OCI-LY7 (cell line): ENCODE data around the gene MAP3K14. TPM values are rescaled to one million over a fixed set of nuclear protein-coding genes. Genes with fewer than 3 reads are reported as not detected.

ENCODE experiments used
- BruUV-seq: library from RNA; stranded (reverse); fragments of 400-500 nt; replicated peaks from 2 replicates; lab custom pipeline; 2021; lab: Mats Ljungman, UMichigan
- CTCF ChIA-PET: fragments of 300-600 bp; sonication (Branson Sonifier 250); formaldehyde crosslinking; loops from one replicate; lab custom pipeline; 2022; ENCODE audit warnings: antibody characterized with exemption; ENCODE audit not compliant: unreplicated experiment; lab: Charles Lee
- POLR2A ChIA-PET: fragments of 300-600 bp; sonication (Branson Sonifier 250); formaldehyde crosslinking; loops from one replicate; lab custom pipeline; 2022; ENCODE audit warnings: antibody characterized with exemption; lab: Charles Lee
- DNase-seq: peaks from one replicate; pipeline ENCODE4 v3.0.0-alpha.2; 2015; ENCODE audit warnings: low spot score
- H2AFZ ChIP-seq: fragments of 200-600 bp; sonication (generic), shearing (Covaris generic); 2 replicates; pipeline ENCODE4 v1.6.1; 2014; ENCODE audit warnings: mild to moderate bottlenecking, antibody characterized with exemption, low read length, moderate library complexity
- H3K27ac ChIP-seq: fragments of 200-600 bp; sonication (generic); 2 replicates; pipeline ENCODE4 v1.5.1; 2014; ENCODE audit warnings: mixed run types, low read depth, mild to moderate bottlenecking, moderate library complexity, low read length, inconsistent platforms; ENCODE audit not compliant: poor library complexity, severe bottlenecking
- H3K36me3 ChIP-seq: fragments of 200-600 bp; sonication (generic); 2 replicates; pipeline ENCODE4 v1.6.1; 2014; ENCODE audit warnings: mild to moderate bottlenecking, antibody characterized with exemption, low read length, moderate library complexity, mixed read lengths; ENCODE audit not compliant: insufficient read depth
- H3K4me1 ChIP-seq: fragments of 200-600 bp; sonication (generic); 2 replicates; pipeline ENCODE4 v1.5.1; 2014; ENCODE audit warnings: mild to moderate bottlenecking, low read length; ENCODE audit not compliant: insufficient read depth, poor library complexity, severe bottlenecking
- H3K4me2 ChIP-seq: fragments of 200-600 bp; sonication (generic); 2 replicates; pipeline ENCODE4 v1.6.1; 2014; ENCODE audit warnings: mild to moderate bottlenecking, low read length
- H3K4me3 ChIP-seq: fragments of 200-600 bp; sonication (generic); 2 replicates; pipeline ENCODE4 v1.5.1; 2014; ENCODE audit warnings: mild to moderate bottlenecking, low read depth, low read length; ENCODE audit not compliant: poor library complexity, severe bottlenecking
- H3K79me2 ChIP-seq: fragments of 200-600 bp; sonication (generic); 2 replicates; pipeline ENCODE4 v1.6.1; 2016; ENCODE audit warnings: low read depth, mild to moderate bottlenecking, low read length, moderate library complexity, mixed read lengths; ENCODE audit not compliant: insufficient read depth
- H3K9me2 ChIP-seq: fragments of 200-600 bp; sonication (generic); 2 replicates; pipeline ENCODE4 v1.6.1; 2016; ENCODE audit warnings: mild to moderate bottlenecking, low read length, mixed read lengths; ENCODE audit not compliant: insufficient read depth
- H3K9me3 ChIP-seq: fragments of 200-600 bp; sonication (generic); 2 replicates; pipeline ENCODE4 v1.6.1; 2014; ENCODE audit warnings: mild to moderate bottlenecking, mixed run types, low read length, mixed read lengths
- H4K20me1 ChIP-seq: fragments of 200-600 bp; sonication (generic); 2 replicates; pipeline ENCODE4 v1.6.1; 2014; ENCODE audit warnings: mild to moderate bottlenecking, antibody characterized with exemption, low read length, moderate library complexity, mixed read lengths; ENCODE audit not compliant: insufficient read depth
- EZH2phosphoT487 ChIP-seq: fragments of 200-600 bp; sonication (generic); IDR thresholded peaks from 2 replicates; pipeline ENCODE4 v1.6.1; 2018; ENCODE audit warnings: low read depth, borderline replicate concordance, mild to moderate bottlenecking, mixed run types, antibody characterized with exemption, low read length, moderate library complexity, mixed read lengths
- intact Hi-C: fragments of 100-400 bp; cut with micrococcal nuclease; formaldehyde crosslinking; loops from one replicate; pipeline ENCODE4 v1.10.0; 2022; ENCODE audit not compliant: unreplicated experiment
- total RNA-seq, 2 experiments: library from RNA; depleted of rRNA in 1 of 2; stranded (reverse); fragments of >200 nt in 1 of 2; shearing (Covaris generic) in 1 of 2; gene quantifications; 2 replicates each; pipeline ENCODE4 v1.2.3, GENCODE V29; 2014 to 2022
- TF ChIP-seq, protein P1 (sequence below): fragments of 200-600 bp; sonication (generic); conservative IDR thresholded peaks from 2 replicates; pipeline ENCODE4 v1.5.1; 2014; ENCODE audit warnings: mild to moderate bottlenecking, antibody characterized with exemption, low read length, moderate library complexity, mixed read lengths

MAP3K14 gene
- total RNA-seq, 2 experiments from 2014 or later, result 12.3 to 21.2 TPM

- intact Hi-C loops, result no loop called here
- Histone ChIP-seq H2AFZ (no peak overlapping the region), H3K9me3 (no peaks in the 10 kb centered on the region), H3K36me3 (peaks cover 71% of the 10 kb centered on the region), H3K9me2 (no peaks in the 10 kb centered on the region), H3K4me1 (peaks cover 24% of the 10 kb centered on the region), H4K20me1 (peaks cover 10% of the 10 kb centered on the region; the same call in 1 of the 2 replicates), H3K27ac (no peak overlapping the region), H3K4me2 (no peak overlapping the region), H3K79me2 (peaks cover 21% of the 10 kb centered on the region), H3K4me3 (no peak overlapping the region)
- TF ChIP-seq, protein P1, sequence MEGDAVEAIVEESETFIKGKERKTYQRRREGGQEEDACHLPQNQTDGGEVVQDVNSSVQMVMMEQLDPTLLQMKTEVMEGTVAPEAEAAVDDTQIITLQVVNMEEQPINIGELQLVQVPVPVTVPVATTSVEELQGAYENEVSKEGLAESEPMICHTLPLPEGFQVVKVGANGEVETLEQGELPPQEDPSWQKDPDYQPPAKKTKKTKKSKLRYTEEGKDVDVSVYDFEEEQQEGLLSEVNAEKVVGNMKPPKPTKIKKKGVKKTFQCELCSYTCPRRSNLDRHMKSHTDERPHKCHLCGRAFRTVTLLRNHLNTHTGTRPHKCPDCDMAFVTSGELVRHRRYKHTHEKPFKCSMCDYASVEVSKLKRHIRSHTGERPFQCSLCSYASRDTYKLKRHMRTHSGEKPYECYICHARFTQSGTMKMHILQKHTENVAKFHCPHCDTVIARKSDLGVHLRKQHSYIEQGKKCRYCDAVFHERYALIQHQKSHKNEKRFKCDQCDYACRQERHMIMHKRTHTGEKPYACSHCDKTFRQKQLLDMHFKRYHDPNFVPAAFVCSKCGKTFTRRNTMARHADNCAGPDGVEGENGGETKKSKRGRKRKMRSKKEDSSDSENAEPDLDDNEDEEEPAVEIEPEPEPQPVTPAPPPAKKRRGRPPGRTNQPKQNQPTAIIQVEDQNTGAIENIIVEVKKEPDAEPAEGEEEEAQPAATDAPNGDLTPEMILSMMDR, result no peak
- TF ChIP-seq EZH2phosphoT487, result no peak
- peak; percentile 30 for DNase-seq
- no TSS peak for BruUV-seq
- CTCF ChIA-PET, result no interaction called here
- POLR2A ChIA-PET, result no interaction called here
These were observed 25.5 kb downstream of the MAP3K14 start for GRCh38 chr17:45291171-45291805.

DNA sequence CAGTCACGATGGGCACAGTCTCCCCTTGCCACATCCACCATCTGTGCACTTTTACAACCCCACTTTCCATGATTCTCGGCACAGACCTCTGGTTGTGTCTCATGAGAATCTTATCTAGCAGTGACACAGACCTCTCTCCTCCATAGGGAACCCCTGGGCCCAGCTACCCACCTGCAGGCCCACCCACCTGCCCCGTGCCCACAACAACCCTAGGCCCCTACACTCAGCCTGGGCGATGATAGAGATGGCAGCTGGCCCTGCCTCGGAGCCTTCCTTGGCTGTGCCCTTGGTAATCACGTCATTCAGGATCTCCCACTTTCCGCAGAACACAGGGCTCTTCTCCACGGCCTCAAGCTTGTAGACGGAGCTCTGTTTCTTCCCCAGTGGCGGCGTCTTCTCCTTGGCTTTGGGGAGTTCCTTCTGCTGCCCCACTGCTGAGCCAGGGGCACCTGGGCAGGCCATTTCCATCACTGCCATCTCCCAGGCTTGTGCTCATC, 26.5 kb downstream of the MAP3K14 start:
- H3K27ac ChIP-seq, result no peak overlapping the region
- H3K4me2 ChIP-seq, result no peak overlapping the region
- H2AFZ ChIP-seq, result no peak overlapping the region
- ChIA-PET POLR2A (no interaction called here), CTCF (no interaction called here)
- peaks cover 15% of the 10 kb centered on the region for H3K79me2 ChIP-seq
- H3K36me3 ChIP-seq, result peaks cover 71% of the 10 kb centered on the region
- TF ChIP-seq, protein P1, result no peak
- no TSS peak for BruUV-seq
- intact Hi-C loops, result no loop called here
- no peaks in the 10 kb centered on the region for H3K9me2 ChIP-seq
- H3K4me1 ChIP-seq, result peaks cover 15% of the 10 kb centered on the region
- no peaks in the 10 kb centered on the region for H3K9me3 ChIP-seq
- H3K4me3 ChIP-seq, result no peak overlapping the region
- DNase-seq, result no peak
- 0 out of 2 replicates have a peak, but pooled peaks cover 6% of the 10 kb centered on the region for H4K20me1 ChIP-seq
